Activated B cell treated with CpG ODN at 0.5 μM for 24 hours (primary cell): ENCODE measurements around the gene MED8. TPM values are rescaled to one million over a fixed set of nuclear protein-coding genes. Genes with fewer than 3 reads are reported as not detected.
"Not testable (repeated sequence)": the region's sequence is repeated elsewhere in the genome, so short reads cannot be mapped to it uniquely, and the experiment has no call there.

ENCODE experiments used
- ATAC-seq: fragments of 200-7000 bp; cut with Tn5 transposase; one replicate; pipeline ENCODE4 v1.10.0; 2021; ENCODE audit warnings: low read depth, mild to moderate bottlenecking, moderate library complexity
- CTCF ChIA-PET: fragments of 350-600 bp; sonication (Branson Sonifier 250); formaldehyde crosslinking; loops from one replicate; lab custom pipeline; 2021; ENCODE audit warnings: antibody characterized with exemption; lab: Charles Lee
- POLR2A ChIA-PET: fragments of 350-600 bp; sonication (Branson Sonifier 250); formaldehyde crosslinking; loops from one replicate; lab custom pipeline; 2021; ENCODE audit warnings: antibody characterized with exemption; lab: Charles Lee
- DNase-seq: peaks from one replicate; pipeline ENCODE4 v3.0.0; 2022
- H3K27ac Mint-ChIP-seq: one replicate; pipeline ENCODE4 v1.8.0; 2020; ENCODE audit warnings: mixed read lengths
- H3K27me3 Mint-ChIP-seq: one replicate; pipeline ENCODE4 v1.8.0; 2021; ENCODE audit warnings: mixed read lengths
- H3K36me3 Mint-ChIP-seq: one replicate; pipeline ENCODE4 v1.8.0; 2021; ENCODE audit warnings: low read depth, mixed read lengths
- H3K4me1 Mint-ChIP-seq: one replicate; pipeline ENCODE4 v1.8.0; 2021; ENCODE audit warnings: mixed read lengths
- H3K4me3 Mint-ChIP-seq: one replicate; pipeline ENCODE4 v1.8.0; 2020; ENCODE audit warnings: mild to moderate bottlenecking, mixed read lengths
- H3K9me3 Mint-ChIP-seq: one replicate; pipeline ENCODE4 v1.8.0; 2020; ENCODE audit warnings: mixed read lengths
- intact Hi-C: fragments of 100-400 bp; cut with micrococcal nuclease; formaldehyde crosslinking; loops from one replicate; pipeline ENCODE4 v1.15.1; 2024
- total RNA-seq: library from RNA; stranded (reverse); gene quantifications from 2 replicates; pipeline ENCODE4 v1.2.3, GENCODE V29; 2022
- TF ChIP-seq, protein P1 (sequence below): fragments of 200-600 bp; IDR thresholded peaks from one replicate; pipeline ENCODE4 v1.8.0; 2022; ENCODE audit warnings: antibody characterized with exemption, mild to moderate bottlenecking

Gene MED8
- total RNA-seq, 1 donor from 2014 or later, result 33.8 TPM

DNA sequence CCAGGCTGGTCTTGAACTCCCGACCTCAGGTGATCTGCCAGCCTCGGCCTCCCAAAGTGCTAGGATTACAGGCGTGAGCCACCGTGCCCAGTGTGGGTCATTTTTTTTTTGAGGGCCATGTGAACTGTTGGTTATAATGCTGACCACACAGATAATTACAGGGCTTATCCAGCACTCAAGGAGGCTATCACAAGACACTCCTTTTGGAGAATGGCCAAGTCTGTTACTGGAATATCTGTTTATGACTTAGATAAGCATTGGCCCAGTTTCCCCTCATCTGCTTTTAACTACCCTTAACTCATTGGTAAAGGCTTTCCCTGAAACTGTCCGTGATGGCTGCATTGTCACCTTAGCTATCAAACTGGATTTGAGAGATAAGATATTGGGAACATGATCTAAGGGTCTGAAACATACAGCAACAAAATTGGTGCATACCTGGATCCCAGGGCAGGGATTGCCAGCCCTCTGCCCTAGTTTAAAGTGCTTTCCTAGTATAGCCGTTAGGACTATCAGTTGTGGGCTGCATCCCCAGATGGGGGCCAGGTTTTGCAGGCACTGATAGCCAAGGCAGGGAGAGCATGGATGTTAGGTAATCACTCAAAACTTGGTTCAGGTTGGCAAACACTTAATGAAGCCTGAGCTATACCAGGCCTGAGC, 15.7 kb upstream of the MED8 start:
- TF ChIP-seq, protein P1, sequence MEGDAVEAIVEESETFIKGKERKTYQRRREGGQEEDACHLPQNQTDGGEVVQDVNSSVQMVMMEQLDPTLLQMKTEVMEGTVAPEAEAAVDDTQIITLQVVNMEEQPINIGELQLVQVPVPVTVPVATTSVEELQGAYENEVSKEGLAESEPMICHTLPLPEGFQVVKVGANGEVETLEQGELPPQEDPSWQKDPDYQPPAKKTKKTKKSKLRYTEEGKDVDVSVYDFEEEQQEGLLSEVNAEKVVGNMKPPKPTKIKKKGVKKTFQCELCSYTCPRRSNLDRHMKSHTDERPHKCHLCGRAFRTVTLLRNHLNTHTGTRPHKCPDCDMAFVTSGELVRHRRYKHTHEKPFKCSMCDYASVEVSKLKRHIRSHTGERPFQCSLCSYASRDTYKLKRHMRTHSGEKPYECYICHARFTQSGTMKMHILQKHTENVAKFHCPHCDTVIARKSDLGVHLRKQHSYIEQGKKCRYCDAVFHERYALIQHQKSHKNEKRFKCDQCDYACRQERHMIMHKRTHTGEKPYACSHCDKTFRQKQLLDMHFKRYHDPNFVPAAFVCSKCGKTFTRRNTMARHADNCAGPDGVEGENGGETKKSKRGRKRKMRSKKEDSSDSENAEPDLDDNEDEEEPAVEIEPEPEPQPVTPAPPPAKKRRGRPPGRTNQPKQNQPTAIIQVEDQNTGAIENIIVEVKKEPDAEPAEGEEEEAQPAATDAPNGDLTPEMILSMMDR, result no peak
- intact Hi-C loops, result no loop called here
- Mint-ChIP-seq H3K4me3 (no peak overlapping the region), H3K36me3 (peaks cover 78% of the 10 kb centered on the region), H3K9me3 (no peaks in the 10 kb centered on the region), H3K27me3 (no peaks in the 10 kb centered on the region), H3K4me1 (peaks cover 2% of the 10 kb centered on the region), H3K27ac (no peak overlapping the region)
- CTCF ChIA-PET, result no interaction called here
- ATAC-seq (no peak), DNase-seq (no peak)
- POLR2A ChIA-PET, result no interaction called here

DNA sequence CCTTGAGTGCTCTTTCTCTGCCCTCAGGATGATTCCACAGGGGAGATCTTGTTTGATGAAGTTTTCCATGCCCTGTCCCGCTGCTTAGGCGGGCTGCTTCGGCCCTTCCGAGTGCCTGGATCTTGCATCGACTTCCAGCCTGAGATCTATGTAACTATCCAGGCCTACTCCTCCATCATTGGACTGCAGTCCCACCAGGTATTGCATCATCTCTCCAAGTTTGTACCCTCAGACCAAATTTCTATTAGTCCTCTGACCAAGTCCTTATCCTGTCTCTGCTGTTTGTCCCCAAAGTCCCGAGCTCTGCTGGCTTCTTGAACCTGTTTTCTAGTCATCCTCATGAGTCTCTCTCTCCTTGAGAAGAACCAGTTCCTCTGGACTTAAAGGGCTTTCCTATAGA, 14.8 kb upstream of the MED8 start:
- TF ChIP-seq, protein P1, result no peak
- no peak for DNase-seq
- Mint-ChIP-seq H3K27ac (no peak overlapping the region), H3K4me3 (no peak overlapping the region), H3K27me3 (no peaks in the 10 kb centered on the region), H3K9me3 (no peaks in the 10 kb centered on the region), H3K36me3 (peaks cover 70% of the 10 kb centered on the region), H3K4me1 (peaks cover 2% of the 10 kb centered on the region)
- intact Hi-C loops, result no loop called here
- CTCF ChIA-PET, result interaction anchor here (0.9 kb wide), 1 partner anchor 10 kb away, joined by 3 read pairs; no protein-coding TSS in a partner anchor
- POLR2A ChIA-PET, result no interaction called here
- ATAC-seq, result no peak

DNA sequence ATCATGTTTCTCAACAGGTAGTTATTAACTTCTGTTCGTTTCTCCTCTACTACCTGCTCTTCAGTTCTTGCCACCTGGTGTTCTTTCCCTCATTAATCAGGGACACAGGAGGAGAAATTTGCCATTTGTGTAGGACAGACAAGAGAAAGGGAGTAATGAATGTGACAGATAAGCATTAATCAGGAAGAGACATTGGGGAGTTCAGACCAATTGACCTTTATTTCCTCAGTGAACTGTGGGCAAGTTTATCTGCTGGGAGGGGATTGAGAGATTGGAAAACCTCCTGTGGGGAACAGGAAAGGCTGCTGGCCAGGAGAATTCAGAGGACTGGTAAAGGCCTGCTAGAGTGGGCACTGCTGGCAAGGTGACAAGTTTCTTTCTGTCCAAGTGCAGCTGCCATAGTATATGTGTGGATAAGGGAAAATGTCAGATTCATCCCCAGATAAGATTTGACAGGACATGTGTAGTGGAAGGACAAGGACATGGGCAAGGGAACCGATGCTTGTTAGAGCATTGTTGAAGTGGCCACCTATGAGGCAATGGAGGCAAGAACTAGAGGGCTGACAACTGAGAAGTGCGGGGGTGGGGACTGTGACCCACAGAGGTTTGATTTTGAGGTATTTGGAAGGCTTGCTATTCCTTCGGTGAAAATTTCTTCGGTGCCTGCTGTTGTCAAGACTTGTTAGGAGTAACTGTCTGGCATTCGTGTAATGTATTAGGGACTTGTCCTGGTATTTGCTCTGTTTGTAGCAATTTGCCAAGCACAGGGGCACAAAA, 12.7 kb upstream of the MED8 start:
- peaks cover 53% of the 10 kb centered on the region for H3K36me3 Mint-ChIP-seq
- H3K27ac Mint-ChIP-seq, result no peak overlapping the region
- POLR2A ChIA-PET, result no interaction called here

DNA sequence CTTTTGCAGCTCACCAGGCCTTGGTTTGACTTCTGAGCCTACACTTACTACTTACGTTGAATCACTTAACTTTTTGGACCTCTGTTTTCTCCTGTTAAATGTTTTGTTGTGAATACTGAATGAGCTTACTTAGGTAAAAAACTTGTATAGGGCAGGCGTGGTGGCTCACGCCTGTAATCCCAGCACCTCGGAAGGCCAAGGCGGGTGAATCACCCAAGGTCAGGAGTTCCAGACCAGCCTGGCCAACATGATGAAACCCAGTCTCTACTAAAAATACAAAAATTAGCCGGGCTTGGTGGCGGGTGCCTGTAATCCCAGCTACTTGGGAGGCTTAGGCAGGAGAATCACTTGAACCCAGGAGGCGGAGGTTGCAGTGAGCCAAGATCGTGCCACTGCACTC, 10.8 kb upstream of the MED8 start:
- H3K27me3 Mint-ChIP-seq, H3K27ac Mint-ChIP-seq, ATAC-seq, intact Hi-C loops, H3K4me3 Mint-ChIP-seq, H3K9me3 Mint-ChIP-seq, H3K4me1 Mint-ChIP-seq, DNase-seq, POLR2A ChIA-PET: not testable (repeated sequence)
- peaks cover 50% of the 10 kb centered on the region for H3K36me3 Mint-ChIP-seq
- CTCF ChIA-PET, result interaction anchor here (0.7 to 0.8 kb wide), 2 partner anchors 14 to 173 kb away, joined by 3 read pairs; no protein-coding TSS in a partner anchor

More for the DNA sequence above, 12.7 kb upstream of the MED8 start:
- CTCF ChIA-PET, result no interaction called here
- no peak for ATAC-seq
- intact Hi-C loops, result no loop called here
- Mint-ChIP-seq H3K9me3 (no peaks in the 10 kb centered on the region), H3K4me3 (no peak overlapping the region), H3K27me3 (no peaks in the 10 kb centered on the region), H3K4me1 (peaks cover 2% of the 10 kb centered on the region)
- TF ChIP-seq, protein P1, result no peak
- no peak for DNase-seq

DNA sequence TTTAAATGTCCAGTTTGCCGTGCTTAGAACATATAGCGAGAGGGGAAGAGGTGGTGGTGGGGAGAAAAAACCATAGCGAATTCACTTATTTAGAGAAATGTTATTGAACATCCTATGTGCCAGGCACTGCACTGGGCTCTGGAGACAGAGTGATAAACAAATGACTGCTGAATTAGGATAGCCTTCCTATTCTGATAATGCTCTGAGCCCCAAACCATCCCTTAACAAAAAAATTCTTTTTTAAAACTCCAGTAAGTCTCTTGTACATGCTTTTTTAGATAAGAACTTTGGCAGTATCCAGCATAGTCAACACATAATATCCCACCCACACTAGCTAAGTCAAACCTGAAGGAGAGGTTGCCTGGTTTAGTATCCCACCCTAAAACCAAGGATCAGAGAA, 8.6 kb upstream of the MED8 start:
- H3K27ac Mint-ChIP-seq, result no peak overlapping the region
- H3K4me3 Mint-ChIP-seq, result no peak overlapping the region
- H3K9me3 Mint-ChIP-seq, result no peaks in the 10 kb centered on the region
- intact Hi-C loops, result no loop called here
- no peak for DNase-seq
- TF ChIP-seq, protein P1, result no peak
- ChIA-PET CTCF (no interaction called here), POLR2A (no interaction called here)
- peaks cover 41% of the 10 kb centered on the region for H3K36me3 Mint-ChIP-seq
- peaks cover 10% of the 10 kb centered on the region for H3K4me1 Mint-ChIP-seq
- H3K27me3 Mint-ChIP-seq, result no peaks in the 10 kb centered on the region
- ATAC-seq, result no peak
